K562 (cell line): Measurements from ENCODE around the gene ZMIZ1. TPM values are rescaled to one million over a fixed set of nuclear protein-coding genes. Genes with fewer than 3 reads are reported as not detected.
A peak's percentile ranks its signal among the peaks of the same experiment; 100 is the strongest.

Experiments used
- ATAC-seq: fragments of 200-7000 bp; cut with Tn5 transposase; 3 replicates; pipeline ENCODE4 v1.9.1; 2020; ENCODE audit warnings: moderate library complexity
- BruUV-seq: library from RNA; stranded (reverse); fragments of 400-500 nt; replicated peaks from 2 replicates; lab custom pipeline; 2021; lab: Mats Ljungman, UMichigan
- CTCF ChIA-PET: fragments of 300-600 bp; formaldehyde crosslinking; extraction: SDS; loops from one replicate; lab custom pipeline; 2021; ENCODE audit warnings: low intra/inter-chr PET ratio; lab: Yijun Ruan, JAX
- POLR2A ChIA-PET: fragments of 300-600, 350-650 bp; sonication (Branson Sonifier 250); formaldehyde crosslinking; extraction: SDS; loops from one replicate; lab custom pipeline; 2021; ENCODE audit warnings: antibody characterized with exemption, inconsistent platforms; lab: Yijun Ruan, JAX
- DNase-seq, 4 experiments: peaks; one replicate each; pipeline versions ENCODE4 v3.0.0 to v3.0.0-alpha.2; 2011 to 2018; ENCODE audit warnings: low spot score in 3 of 4, mixed read lengths in 3 of 4; ENCODE audit errors: extremely low read depth in 1 of 4
- FAIRE-seq: peaks from 2 replicates; lab custom pipeline; 2011; peaks lifted over from hg19 to GRCh38; lab: Jason Lieb, UNC
- H2AFZ ChIP-seq: 2 replicates; pipeline ENCODE4 v1.6.0; 2011; ENCODE audit warnings: low read depth, low read length, control low read depth, inconsistent platforms
- H3K27ac ChIP-seq: fragments of 200-600 bp; 3 replicates; pipeline ENCODE4 v1.8.0; 2011; ENCODE audit warnings: low read depth, mild to moderate bottlenecking, control low read depth, inconsistent platforms, low read length, moderate library complexity, mixed read lengths; ENCODE audit errors: extremely low read depth
- H3K27me3 ChIP-seq, 2 experiments: fragments of 300-600 bp in 1 of 2; 2 replicates in 1 of 2; 3 replicates in 1 of 2; pipeline versions ENCODE4 v1.6.0 to v1.8.0; 2011; ENCODE audit warnings: inconsistent platforms in 2 of 2, low read length in 2 of 2, mild to moderate bottlenecking in 1 of 2, mixed read lengths in 1 of 2, moderate library complexity in 1 of 2; ENCODE audit not compliant: control insufficient read depth in 2 of 2, insufficient read depth in 2 of 2
- H3K36me3 ChIP-seq: fragments of 300-600 bp; 3 replicates; pipeline ENCODE4 v1.8.0; 2011; ENCODE audit warnings: mild to moderate bottlenecking, low read length, inconsistent platforms; ENCODE audit not compliant: control insufficient read depth, insufficient read depth
- H3K4me1 ChIP-seq, 2 experiments: fragments of 200-600 bp in 1 of 2; replicated peaks in 1 of 2; 2 replicates in 1 of 2; 3 replicates in 1 of 2; pipeline versions ENCODE4 v1.5.1 to v1.8.0; 2011; ENCODE audit warnings: inconsistent platforms in 2 of 2, low read length in 2 of 2, mild to moderate bottlenecking in 1 of 2, mixed read lengths in 1 of 2, moderate library complexity in 1 of 2; ENCODE audit not compliant: control insufficient read depth in 2 of 2, insufficient read depth in 2 of 2
- H3K4me2 ChIP-seq: 2 replicates; pipeline ENCODE4 v1.6.1; 2011; ENCODE audit warnings: low read length, control low read depth, inconsistent platforms, mixed read lengths; ENCODE audit not compliant: insufficient read depth
- H3K4me3 ChIP-seq: fragments of 200-600 bp; sonication (generic), shearing (Covaris generic); 2 replicates; pipeline ENCODE4 v1.5.1; 2016; ENCODE audit warnings: control low read depth, inconsistent platforms
- H3K79me2 ChIP-seq: fragments of 200-600 bp; 3 replicates; pipeline ENCODE4 v1.8.0; 2011; ENCODE audit warnings: low read length, inconsistent platforms; ENCODE audit not compliant: control insufficient read depth, insufficient read depth
- H3K9ac ChIP-seq, 2 experiments: 2 replicates each; pipeline versions ENCODE4 v1.6.0 to v1.6.1; 2011; ENCODE audit warnings: low read depth in 2 of 2, low read length in 2 of 2, control low read depth in 1 of 2, inconsistent platforms in 1 of 2, mild to moderate bottlenecking in 1 of 2, mixed read lengths in 1 of 2; ENCODE audit not compliant: insufficient read depth in 1 of 2
- H3K9me1 ChIP-seq: one replicate; pipeline ENCODE4 v1.6.0; 2011; ENCODE audit warnings: inconsistent platforms, mild to moderate bottlenecking, low read length, moderate library complexity; ENCODE audit not compliant: control insufficient read depth, insufficient read depth
- H3K9me3 ChIP-seq: replicated peaks from 2 replicates; pipeline ENCODE4 v1.5.1; 2011; ENCODE audit warnings: low read depth, low read length, inconsistent platforms; ENCODE audit not compliant: control insufficient read depth, insufficient read depth
- H4K20me1 ChIP-seq: replicated peaks from 2 replicates; pipeline ENCODE4 v1.6.1; 2011; ENCODE audit warnings: low read length, inconsistent platforms, mixed read lengths; ENCODE audit not compliant: control insufficient read depth, insufficient read depth
- GTF2E2 ChIP-seq: fragments of 200-800 bp; sonication (Bioruptor generic); IDR thresholded peaks from 2 replicates; pipeline ENCODE4 v1.6.1; 2016; ENCODE audit warnings: missing genetic modification characterization, missing compliant biosample characterization
- NR3C1 ChIP-seq: sonication (generic); formaldehyde crosslinking; IDR thresholded peaks from 2 replicates; pipeline ENCODE4 v1.8.1; 2022; ENCODE audit warnings: missing genetic modification reagents
- THRB ChIP-seq: fragments of 450-650 bp; formaldehyde crosslinking; conservative IDR thresholded peaks from 2 replicates; pipeline ENCODE4 v1.4.0; 2022; ENCODE audit warnings: mild to moderate bottlenecking, missing genetic modification characterization
- ZNF316 ChIP-seq: fragments of 450-650 bp; IDR thresholded peaks from 2 replicates; pipeline ENCODE4 v1.6.1; 2016
- ZNF778 ChIP-seq: fragments of 450-650 bp; formaldehyde crosslinking; IDR thresholded peaks from 2 replicates; pipeline ENCODE4 v1.4.0; 2020; ENCODE audit warnings: mild to moderate bottlenecking, moderate library complexity
- WGBS: fragments of 100-300 bp; shearing (Covaris generic); methylation state at CpG from one replicate; pipeline ENCODE4 v1.1.6; 2016; ENCODE audit warnings: low coverage, mixed read lengths; ENCODE audit not compliant: insufficient coverage; ENCODE audit errors: missing lambda C conversion rate; 5-methylcytosine and 5-hydroxymethylcytosine counted together
- in situ Hi-C: fragments of 300-500 bp; cut with MboI; formaldehyde crosslinking; loops from 4 replicates; pipeline ENCODE4 v1.15.0; 2018; ENCODE audit warnings: inconsistent platforms, mixed read lengths
- intact Hi-C: fragments of 100-400 bp; cut with micrococcal nuclease; formaldehyde crosslinking; loops from 2 replicates; pipeline ENCODE4 v1.14.2; 2022
- polyA plus RNA-seq, 8 experiments: library from polyadenylated mRNA; depleted of rRNA in 4 of 8; stranded (reverse) in 5 of 8; unstranded in 3 of 8; fragments of >200 nt; fragmentation: Nextera tagmentation in 2 of 8; fragmentation: Illumina TruSeq in 1 of 8; extraction: Ambion mirVana in 2 of 8; extraction: Trizol in 1 of 8; gene quantifications; 2 replicates each; pipeline versions ENCODE4 v1.2.1 to v1.2.3, GENCODE V29; 2011 to 2014; ENCODE audit warnings: inconsistent platforms in 1 of 8, missing spikeins in 1 of 8
- total RNA-seq, 7 experiments: library from RNA; depleted of rRNA in 6 of 7; stranded (reverse); fragments of >200 nt in 6 of 7; fragmentation: Illumina TruSeq in 2 of 7; extraction: Trizol in 2 of 7; gene quantifications; 2 replicates each; pipeline versions ENCODE4 v1.2.1 to v1.2.3, GENCODE V29; 2011 to 2021; ENCODE audit warnings: low replicate concordance in 1 of 7

ZMIZ1 gene
- total and polyA plus RNA-seq, 9 of the 15 experiments (the other 6 are each of a cell fraction or from before 2014, with no cell fraction given): 1.0 to 37.3 (median 4.3) TPM

GRCh38 chr10:79024296-79024695 is 44.5 kb upstream of the ZMIZ1 start:
- intact Hi-C loops: loop anchor here (5.0 kb wide), 1 partner anchor 43 kb away; the partner anchor contains the start of gene ZMIZ1
- POLR2A ChIA-PET: interaction anchor here (0.6 to 1.0 kb wide), 4 partner anchors 9 to 94 kb away, joined by 3 to 8 read pairs (median 6); no protein-coding TSS in a partner anchor

More at GRCh38 chr10:79024296-79024695, 44.5 kb upstream of the ZMIZ1 start:
- Histone ChIP-seq H3K4me3 (no peak overlapping the region), H3K9ac (no peak overlapping the region), H3K27ac (no peak overlapping the region), H3K4me2 (no peak overlapping the region), H3K4me1 (peaks cover 32 to 62% of the 10 kb centered on the region in 2 experiments), H3K9me3 (no peaks in the 10 kb centered on the region), H3K27me3 (no peaks in the 10 kb centered on the region), H3K36me3 (no peaks in the 10 kb centered on the region), H4K20me1 (0 out of 2 replicates have a peak, but pooled peaks cover 3% of the 10 kb centered on the region), H3K79me2 (no peaks in the 10 kb centered on the region), H2AFZ (no peak overlapping the region), H3K9me1 (peaks cover 4% of the 10 kb centered on the region)
- DNase-seq: no peak
- CTCF ChIA-PET: no interaction called here
- no peak for ATAC-seq
- in situ Hi-C loops: no loop called here
- TF ChIP-seq ZNF778 (CRISPR knock-in tag) (no peak), THRB (CRISPR knock-in tag) (no peak), GTF2E2 (no peak), NR3C1 (CRISPR knock-in tag) (no peak), ZNF316 (peak; percentile 41; the same call in 1 of the 2 replicates)
- WGBS: 84% methylated on average over 6 of the region's 6 CpGs
- no peak for FAIRE-seq
- BruUV-seq: no TSS peak
